IMR-90 (cell line): ENCODE results near the gene KIAA0825. TPM values are rescaled to one million over a fixed set of nuclear protein-coding genes. Genes with fewer than 3 reads are reported as not detected.

Source experiments
- ATAC-seq: fragments of 200-7000 bp; cut with Tn5 transposase; 2 replicates; pipeline ENCODE4 v1.9.1; 2020; ENCODE audit warnings: low read depth, mild to moderate bottlenecking, moderate library complexity
- BruUV-seq: library from RNA; stranded (reverse); fragments of 400-500 nt; replicated peaks from 2 replicates; lab custom pipeline; 2021; lab: Mats Ljungman, UMichigan
- CTCF ChIA-PET: fragments of 300-600 bp; formaldehyde crosslinking; extraction: SDS; loops from one replicate; lab custom pipeline; 2021; ENCODE audit warnings: antibody characterized with exemption; lab: Yijun Ruan, JAX
- POLR2A ChIA-PET: fragments of 300-600 bp; sonication (Branson Sonifier 250); formaldehyde crosslinking; loops from one replicate; lab custom pipeline; 2022; ENCODE audit warnings: antibody characterized with exemption; ENCODE audit not compliant: unreplicated experiment; lab: Charles Lee
- DNase-seq: peaks from one replicate; pipeline ENCODE4 v3.0.0; 2013
- H2AFZ ChIP-seq: replicated peaks from 2 replicates; pipeline ENCODE3; 2013; ENCODE audit warnings: low read length, mild to moderate bottlenecking; ENCODE audit not compliant: poor library complexity
- H2AK5ac ChIP-seq: 2 replicates; pipeline ENCODE4 v1.6.1; 2013; ENCODE audit warnings: low read depth, low read length, inconsistent platforms
- H2AK9ac ChIP-seq: replicated peaks from 2 replicates; pipeline ENCODE3; 2013; ENCODE audit warnings: mild to moderate bottlenecking, low read depth, low read length, moderate library complexity; ENCODE audit not compliant: poor library complexity
- H2BK120ac ChIP-seq: 2 replicates; pipeline ENCODE4 v1.6.1; 2013; ENCODE audit warnings: low read depth, low read length, inconsistent platforms
- H2BK15ac ChIP-seq: 3 replicates; pipeline ENCODE4 v1.6.1; 2013; ENCODE audit warnings: low read depth, low read length, inconsistent platforms
- H2BK20ac ChIP-seq: 2 replicates; pipeline ENCODE4 v1.6.1; 2013; ENCODE audit warnings: low read depth, mild to moderate bottlenecking, inconsistent platforms, low read length, moderate library complexity
- H2BK5ac ChIP-seq: 2 replicates; pipeline ENCODE4 v1.6.1; 2013; ENCODE audit warnings: mild to moderate bottlenecking, low read depth, low read length, inconsistent platforms; ENCODE audit not compliant: poor library complexity, severe bottlenecking
- H3K14ac ChIP-seq: replicated peaks from 2 replicates; pipeline ENCODE4 v1.6.1; 2013; ENCODE audit warnings: low read depth, low read length, inconsistent platforms
- H3K18ac ChIP-seq: 2 replicates; pipeline ENCODE4 v1.6.1; 2013; ENCODE audit warnings: low read depth, low read length, control low read depth
- H3K23ac ChIP-seq: 2 replicates; pipeline ENCODE4 v1.6.1; 2013; ENCODE audit warnings: low read depth, low read length, inconsistent platforms
- H3K27ac ChIP-seq: 2 replicates; pipeline ENCODE4 v1.5.1; 2013; ENCODE audit warnings: mild to moderate bottlenecking, control low read depth, low read length; ENCODE audit not compliant: insufficient read depth
- H3K27me3 ChIP-seq: 2 replicates; pipeline ENCODE4 v1.6.1; 2013; ENCODE audit warnings: low read length; ENCODE audit not compliant: control insufficient read depth, insufficient read depth
- H3K36me3 ChIP-seq: 2 replicates; pipeline ENCODE4 v1.6.1; 2013; ENCODE audit warnings: low read length, mixed read lengths; ENCODE audit not compliant: control insufficient read depth, insufficient read depth
- H3K4ac ChIP-seq: 2 replicates; pipeline ENCODE4 v1.6.1; 2013; ENCODE audit warnings: low read depth, low read length, inconsistent platforms
- H3K4me1 ChIP-seq: 2 replicates; pipeline ENCODE4 v1.6.1; 2013; ENCODE audit warnings: low read length, mixed read lengths; ENCODE audit not compliant: control insufficient read depth, insufficient read depth
- H3K4me2 ChIP-seq: 2 replicates; pipeline ENCODE4 v1.6.1; 2013; ENCODE audit warnings: low read depth, mild to moderate bottlenecking, control low read depth, low read length, moderate library complexity
- H3K4me3 ChIP-seq: 2 replicates; pipeline ENCODE4 v1.5.1; 2013; ENCODE audit warnings: low read depth, mild to moderate bottlenecking, control low read depth, low read length, moderate library complexity; ENCODE audit not compliant: insufficient read depth
- H3K56ac ChIP-seq: 2 replicates; pipeline ENCODE4 v1.6.1; 2013; ENCODE audit warnings: low read length, inconsistent platforms; ENCODE audit not compliant: insufficient read depth; ENCODE audit errors: extremely low read depth
- H3K79me1 ChIP-seq, 2 experiments: 2 replicates each; pipeline ENCODE4 v1.6.1; 2013; ENCODE audit warnings: low read length in 2 of 2, inconsistent platforms in 1 of 2, low read depth in 1 of 2
- H3K9ac ChIP-seq: 2 replicates; pipeline ENCODE4 v1.6.1; 2013; ENCODE audit warnings: low read depth, low read length, control low read depth
- H3K9me1 ChIP-seq: 2 replicates; pipeline ENCODE4 v1.6.1; 2013; ENCODE audit warnings: low read length, inconsistent platforms; ENCODE audit not compliant: insufficient read depth
- H3K9me3 ChIP-seq: 2 replicates; pipeline ENCODE4 v1.6.1; 2013; ENCODE audit warnings: low read length; ENCODE audit not compliant: control insufficient read depth, insufficient read depth
- H4K20me1 ChIP-seq: 2 replicates; pipeline ENCODE4 v1.6.1; 2013; ENCODE audit warnings: low read length, inconsistent platforms; ENCODE audit not compliant: insufficient read depth
- H4K5ac ChIP-seq: 2 replicates; pipeline ENCODE4 v1.6.1; 2013; ENCODE audit warnings: mild to moderate bottlenecking, low read depth, low read length, control low read depth
- H4K8ac ChIP-seq, 2 experiments: 2 replicates each; pipeline ENCODE4 v1.6.1; 2013; ENCODE audit warnings: low read depth in 2 of 2, low read length in 2 of 2, control low read depth in 1 of 2, inconsistent platforms in 1 of 2
- H4K91ac ChIP-seq: 2 replicates; pipeline ENCODE4 v1.6.1; 2013; ENCODE audit warnings: low read depth, low read length, inconsistent platforms; ENCODE audit not compliant: insufficient read depth
- CEBPB ChIP-seq: IDR thresholded peaks from 2 replicates; pipeline ENCODE4 v1.6.1; 2012; ENCODE audit warnings: low read depth, low read length, improper control_type of control experiment
- MAFK ChIP-seq: IDR thresholded peaks from 2 replicates; pipeline ENCODE4 v1.6.1; 2012; ENCODE audit warnings: low read depth, low read length, improper control_type of control experiment
- NFE2L2 ChIP-seq: fragments of 150-350 bp; IDR thresholded peaks from 2 replicates; pipeline ENCODE4 v1.6.1; 2016; ENCODE audit warnings: low read depth, mild to moderate bottlenecking, low read length
- WGBS, 2 experiments: methylation state at CpG; one replicate each; pipeline versions ENCODE4 v1.1.5 to v1.1.7; 2013; ENCODE audit warnings: missing lambda C conversion rate in 2 of 2; ENCODE audit not compliant: insufficient read length in 1 of 2; ENCODE audit errors: extremely low coverage in 2 of 2; 5-methylcytosine and 5-hydroxymethylcytosine counted together
- dilution Hi-C: fragments of 300-500 bp; cut with HindIII; formaldehyde crosslinking; loops from one replicate; pipeline ENCODE4 v1.14.3; 2018; ENCODE audit warnings: low sequenced_read_pairs; ENCODE audit not compliant: unreplicated experiment
- in situ Hi-C: fragments of 300-500 bp; cut with MboI; formaldehyde crosslinking; loops from 3 replicates; pipeline ENCODE4 v1.14.3; 2019; ENCODE audit warnings: low sequenced_read_pairs, inconsistent platforms, mixed read lengths
- intact Hi-C: fragments of 100-400 bp; cut with micrococcal nuclease; formaldehyde crosslinking; loops from 2 replicates; pipeline ENCODE4 v1.10.0; 2022
- polyA plus RNA-seq, 3 experiments: library from polyadenylated mRNA; depleted of rRNA; stranded (reverse); fragments of >200 nt; gene quantifications; 2 replicates each; pipeline ENCODE4 v1.2.3, GENCODE V29; 2012; ENCODE audit warnings: low replicate concordance in 1 of 3
- total RNA-seq: library from RNA; depleted of rRNA; stranded (reverse); fragments of >200 nt; gene quantifications from 2 replicates; pipeline ENCODE4 v1.2.3, GENCODE V29; 2012

The KIAA0825 gene
- total and polyA plus RNA-seq, 2 of the 4 experiments (the other 2 are of a cell fraction) = 0.46 to 1.8 TPM

- intact Hi-C loops (no loop called here), dilution Hi-C loops (no loop called here), in situ Hi-C loops (no loop called here)
- no peak for TF ChIP-seq CEBPB
- peak; percentile 42; the same call in 1 of the 2 replicates for TF ChIP-seq NFE2L2
- peak; percentile 86 for TF ChIP-seq MAFK
- no TSS peak for BruUV-seq
- WGBS, 2 experiments = no CpG with 5 or more reads among the region's 4 CpGs
- Histone ChIP-seq H2BK120ac (peak overlapping the region; percentile 49; the same call in 1 of the 2 replicates), H3K9me1 (peaks cover 4% of the 10 kb centered on the region; the same call in 1 of the 2 replicates), H2BK15ac (0 out of 3 replicates have a peak overlapping the region, but pooled peaks have one; percentile 4), H3K79me1 (no peaks in the 10 kb centered on the region), H3K4ac (no peak overlapping the region), H3K27ac (no peak overlapping the region), H2AK9ac (no peak overlapping the region), H3K4me1 (peaks cover 10% of the 10 kb centered on the region), H3K23ac (peak overlapping the region; percentile 26; the same call in 1 of the 2 replicates), H3K9me3 (no peaks in the 10 kb centered on the region), H3K18ac (peak overlapping the region; percentile 88), H2AK5ac (peak overlapping the region; percentile 37; the same call in 1 of the 2 replicates), H2BK5ac (no peak overlapping the region), H4K91ac (no peak overlapping the region), H4K5ac (peak overlapping the region; percentile 68; the same call in 1 of the 2 replicates), H4K8ac (no peak overlapping the region; a peak in 1 of 4 replicates), H3K4me2 (no peak overlapping the region), H4K20me1 (no peaks in the 10 kb centered on the region), H3K9ac (no peak overlapping the region), H3K36me3 (no peaks in the 10 kb centered on the region), H2AFZ (no peak overlapping the region), H2BK20ac (peak overlapping the region; percentile 73), H3K4me3 (no peak overlapping the region), H3K56ac (no peak overlapping the region), H3K14ac (no peak overlapping the region), H3K27me3 (no peaks in the 10 kb centered on the region; the same call in 1 of the 2 replicates)
- DNase-seq (peak; percentile 19), ATAC-seq (no peak)
- ChIA-PET CTCF (interaction anchor here (1.3 kb wide), 1 partner anchor 16 kb away, joined by 3 read pairs; no protein-coding TSS in a partner anchor), POLR2A (no interaction called here)
These were observed 372.8 kb downstream of the KIAA0825 start for GRCh38 chr5:94245608-94246007.
